Measurements from ENCODE around the gene GDPGP1.

- TF ChIP-seq CTCF (IDR thresholded peaks at IDR 0.05; ENCODE audit: insufficient read depth, low read depth, low read length) (no peak), EZH2 (IDR thresholded peaks at IDR 0.05; ENCODE audit: insufficient read depth, low read length) (no peak)
Observed at GRCh38 chr15:90213122-90213817, 20.7 kb upstream of the GDPGP1 start.
